Iris pigment epithelial cell (primary cell): ENCODE measurements around the gene RPL9.
"Not testable (repeated sequence)": the region's sequence is repeated elsewhere in the genome, so short reads cannot be mapped to it uniquely, and the experiment has no call there.

ENCODE experiments used
- DNase-seq: peaks from one replicate; pipeline ENCODE4 v3.0.0-alpha.2; 2011; ENCODE audit warnings: low read depth

The RPL9 gene

DNA sequence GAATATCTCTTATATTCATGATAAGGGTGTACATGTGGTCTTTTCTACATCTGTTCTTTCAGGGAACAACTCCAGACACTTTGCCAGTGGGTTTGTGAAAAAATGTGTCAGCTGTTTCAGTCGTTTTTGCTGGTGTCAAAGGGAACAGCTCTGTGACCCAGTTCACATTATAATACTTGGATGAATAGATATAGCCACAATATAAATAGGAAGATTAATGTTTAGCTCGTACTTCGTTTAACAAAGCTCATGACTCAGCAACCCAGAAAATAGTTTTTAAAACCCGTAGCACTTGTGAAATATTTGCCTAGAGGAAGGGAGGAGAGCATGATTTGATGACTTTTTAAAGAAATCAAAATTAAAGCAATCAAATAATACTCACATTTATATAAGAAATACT lies 8.0 kb upstream of the RPL9 start:
- peak; percentile 60 for DNase-seq

- peak; percentile 92 for DNase-seq
Observed at GRCh38 chr4:39464886-39465501, 6.3 kb upstream of the RPL9 start.

DNA sequence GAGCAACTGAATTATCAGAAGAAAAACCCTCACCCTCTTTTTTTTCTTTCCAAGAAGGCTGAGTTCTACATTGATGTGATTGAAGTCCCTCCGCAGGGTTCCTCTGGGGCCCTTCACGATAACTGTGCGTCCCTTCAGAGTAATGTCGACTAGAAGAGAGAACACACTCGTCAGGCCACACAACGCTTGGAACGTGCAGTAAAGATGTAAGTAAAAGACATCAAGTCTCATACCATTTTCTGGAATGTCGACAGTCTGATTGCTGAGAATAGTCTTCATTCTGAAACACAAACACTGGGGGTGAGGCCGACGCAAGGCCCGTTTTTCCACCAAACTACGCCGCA lies 589 bp downstream of the RPL9 start:
- DNase-seq: not testable (repeated sequence)

GRCh38 chr4:39456946-39457763 lies 1.6 kb downstream of the RPL9 start:
- no peak for DNase-seq

DNA sequence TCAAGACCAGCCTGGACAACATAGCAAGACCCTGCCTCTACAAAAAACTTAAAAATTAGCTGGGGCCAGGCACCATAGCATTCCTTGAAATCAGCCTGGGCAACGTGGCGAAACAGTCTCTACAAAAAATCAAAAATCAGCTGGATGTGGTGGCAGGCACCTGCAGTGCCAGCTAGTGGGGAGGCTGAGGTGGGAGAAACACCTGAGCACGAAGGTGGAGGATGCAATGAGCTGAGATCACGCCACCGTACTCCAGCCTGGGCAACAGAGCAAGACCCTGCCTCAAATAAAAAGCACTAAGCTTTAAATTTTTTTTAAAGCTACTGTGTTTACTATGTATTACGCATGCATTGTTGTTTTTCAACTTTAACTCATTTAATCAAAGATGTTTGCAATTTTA lies 3.2 kb downstream of the RPL9 start:
- no peak for DNase-seq

GRCh38 chr4:39453738-39454137 lies 5.0 kb downstream of the RPL9 start:
- no peak for DNase-seq

GRCh38 chr4:39452860-39453587 lies 5.7 kb downstream of the RPL9 start:
- no peak for DNase-seq

DNA sequence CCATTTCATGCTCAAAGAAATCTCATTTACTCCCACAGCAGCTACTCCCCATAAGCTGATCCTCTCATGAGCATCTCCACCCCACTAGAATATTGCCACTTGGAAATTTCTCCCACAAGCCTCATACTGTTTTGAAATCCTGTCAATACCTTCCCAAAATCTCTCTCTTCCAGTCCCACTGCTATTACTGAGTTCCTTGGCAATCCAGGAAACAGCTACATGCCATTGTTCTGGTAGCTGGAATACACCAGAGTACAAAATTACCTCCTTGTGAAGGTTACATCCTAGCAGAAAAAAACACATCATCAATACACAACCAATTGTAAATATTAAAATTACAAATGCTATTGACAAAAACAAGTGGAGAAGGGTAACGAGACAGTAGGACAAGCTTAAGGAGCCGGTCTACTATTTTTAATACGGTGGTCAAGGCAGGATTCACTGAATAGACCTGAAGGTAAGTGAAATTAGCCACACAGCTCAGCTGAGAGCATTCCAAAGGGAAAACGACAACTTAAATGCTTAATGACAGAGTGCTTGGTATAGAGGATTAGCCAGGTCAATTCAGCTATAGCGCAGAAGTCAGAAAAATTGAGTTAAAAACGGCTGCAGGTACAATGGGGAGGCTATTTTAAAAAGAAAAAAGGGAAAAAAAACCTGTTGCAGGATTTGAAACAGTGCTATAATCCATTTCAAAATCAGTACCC lies 6.4 kb downstream of the RPL9 start:
- no peak for DNase-seq

- DNase-seq: no peak
Observed at GRCh38 chr4:39451423-39452023, 7.2 kb downstream of the RPL9 start.

GRCh38 chr4:39450618-39451017 lies 8.1 kb downstream of the RPL9 start:
- DNase-seq: no peak

DNA sequence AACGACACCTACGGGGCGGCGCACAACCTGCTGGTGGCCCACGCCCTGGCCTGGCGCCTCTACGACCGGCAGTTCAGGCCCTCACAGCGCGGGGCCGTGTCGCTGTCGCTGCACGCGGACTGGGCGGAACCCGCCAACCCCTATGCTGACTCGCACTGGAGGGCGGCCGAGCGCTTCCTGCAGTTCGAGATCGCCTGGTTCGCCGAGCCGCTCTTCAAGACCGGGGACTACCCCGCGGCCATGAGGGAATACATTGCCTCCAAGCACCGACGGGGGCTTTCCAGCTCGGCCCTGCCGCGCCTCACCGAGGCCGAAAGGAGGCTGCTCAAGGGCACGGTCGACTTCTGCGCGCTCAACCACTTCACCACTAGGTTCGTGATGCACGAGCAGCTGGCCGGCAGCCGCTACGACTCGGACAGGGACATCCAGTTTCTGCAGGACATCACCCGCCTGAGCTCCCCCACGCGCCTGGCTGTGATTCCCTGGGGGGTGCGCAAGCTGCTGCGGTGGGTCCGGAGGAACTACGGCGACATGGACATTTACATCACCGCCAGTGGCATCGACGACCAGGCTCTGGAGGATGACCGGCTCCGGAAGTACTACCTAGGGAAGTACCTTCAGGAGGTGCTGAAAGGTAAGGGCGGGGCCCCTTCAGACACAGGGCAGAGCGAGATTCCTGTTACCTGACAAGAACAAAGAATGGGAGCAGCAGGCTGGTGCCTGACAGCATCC lies 11.7 kb downstream of the RPL9 start:
- DNase-seq: peak; percentile 79

DNA sequence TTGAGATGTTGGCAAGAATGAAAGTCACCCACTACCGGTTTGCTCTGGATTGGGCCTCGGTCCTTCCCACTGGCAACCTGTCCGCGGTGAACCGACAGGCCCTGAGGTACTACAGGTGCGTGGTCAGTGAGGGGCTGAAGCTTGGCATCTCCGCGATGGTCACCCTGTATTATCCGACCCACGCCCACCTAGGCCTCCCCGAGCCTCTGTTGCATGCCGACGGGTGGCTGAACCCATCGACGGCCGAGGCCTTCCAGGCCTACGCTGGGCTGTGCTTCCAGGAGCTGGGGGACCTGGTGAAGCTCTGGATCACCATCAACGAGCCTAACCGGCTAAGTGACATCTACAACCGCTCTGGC lies 12.3 kb downstream of the RPL9 start:
- DNase-seq: no peak

- DNase-seq: no peak
Observed at GRCh38 chr4:39442998-39443397, 15.7 kb downstream of the RPL9 start.

DNA sequence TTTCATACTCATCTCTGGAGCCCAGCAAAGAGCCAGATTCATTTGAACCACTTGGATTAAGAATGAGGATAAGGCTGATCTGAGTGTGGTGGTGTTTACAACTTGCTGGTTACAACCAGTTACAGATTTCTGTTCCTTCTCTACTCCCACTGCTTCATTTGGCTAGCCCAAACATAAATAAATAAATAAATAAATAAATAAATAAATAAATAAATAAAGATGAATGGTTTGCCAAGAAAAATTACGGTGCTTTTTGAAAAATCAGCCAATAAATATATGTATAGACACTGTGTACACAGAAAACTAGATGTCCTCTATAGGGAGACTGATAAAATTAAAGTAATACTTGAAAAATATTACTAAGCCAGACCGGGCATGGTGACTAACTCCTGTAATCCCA lies 17.1 kb downstream of the RPL9 start:
- DNase-seq: no peak

GRCh38 chr4:39435659-39436563 lies 22.8 kb downstream of the RPL9 start:
- no peak for DNase-seq

DNA sequence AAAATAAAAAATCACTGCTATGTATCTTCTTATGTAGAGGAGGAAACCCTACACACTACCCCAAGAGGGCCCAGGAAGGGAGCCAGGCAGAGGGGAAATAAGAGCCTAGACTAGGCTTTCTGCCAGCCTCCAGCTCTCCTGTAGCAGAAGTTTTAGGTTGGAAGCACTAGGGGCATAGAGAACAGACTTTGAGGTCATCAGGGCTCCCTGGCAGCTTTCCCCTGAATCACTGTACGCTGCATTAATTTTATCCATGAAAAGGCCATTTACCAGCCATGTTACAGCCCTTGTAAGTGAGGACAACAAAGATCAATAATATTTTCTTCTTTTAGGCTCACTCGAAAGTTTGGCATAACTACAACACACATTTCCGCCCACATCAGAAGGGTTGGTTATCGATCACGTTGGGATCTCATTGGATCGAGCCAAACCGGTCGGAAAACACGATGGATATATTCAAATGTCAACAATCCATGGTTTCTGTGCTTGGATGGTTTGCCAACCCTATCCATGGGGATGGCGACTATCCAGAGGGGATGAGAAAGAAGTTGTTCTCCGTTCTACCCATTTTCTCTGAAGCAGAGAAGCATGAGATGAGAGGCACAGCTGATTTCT lies 24.7 kb downstream of the RPL9 start:
- DNase-seq: no peak

GRCh38 chr4:39429476-39430334 lies 29.0 kb downstream of the RPL9 start:
- DNase-seq: no peak

GRCh38 chr4:39427520-39428114 lies 31.1 kb downstream of the RPL9 start:
- no peak for DNase-seq

- no peak for DNase-seq
Observed at GRCh38 chr4:39426728-39427127, 32.0 kb downstream of the RPL9 start.
